GM23338 (cell line): ENCODE measurements around the gene FAM171A1. TPM values are rescaled to one million over a fixed set of nuclear protein-coding genes. Genes with fewer than 3 reads are reported as not detected.

Experiments
- ATAC-seq: fragments of 200-7000 bp; cut with Tn5 transposase; 3 replicates; pipeline ENCODE4 v1.9.1; 2020
- DNase-seq: peaks from one replicate; pipeline ENCODE4 v3.0.0-alpha.2; 2015; ENCODE audit warnings: low spot score
- H2AFZ ChIP-seq: fragments of 200-600 bp; sonication (generic); 2 replicates; pipeline ENCODE4 v1.8.0; 2016; ENCODE audit warnings: antibody characterized with exemption, mild to moderate bottlenecking, moderate library complexity
- H3F3A ChIP-seq: fragments of 200-600 bp; sonication (generic); replicated peaks from 2 replicates; pipeline ENCODE4 v1.8.0; 2017; ENCODE audit warnings: antibody characterized with exemption, mixed run types, low read depth
- H3K27ac ChIP-seq: fragments of 200-600 bp; sonication (generic); 2 replicates; pipeline ENCODE4 v1.6.1; 2016; ENCODE audit warnings: low read depth
- H3K27me3 ChIP-seq: fragments of 200-600 bp; sonication (generic); 2 replicates; pipeline ENCODE4 v1.8.0; 2016; ENCODE audit warnings: mild to moderate bottlenecking, mixed run types, moderate library complexity; ENCODE audit not compliant: insufficient read depth
- H3K36me3 ChIP-seq: fragments of 200-600 bp; sonication (generic); 2 replicates; pipeline ENCODE4 v1.8.0; 2016; ENCODE audit warnings: mild to moderate bottlenecking; ENCODE audit not compliant: insufficient read depth
- H3K4me1 ChIP-seq: fragments of 200-600 bp; sonication (generic); 2 replicates; pipeline ENCODE4 v1.8.0; 2016; ENCODE audit warnings: mild to moderate bottlenecking, moderate library complexity; ENCODE audit not compliant: insufficient read depth
- H3K4me2 ChIP-seq: fragments of 200-600 bp; sonication (generic); 2 replicates; pipeline ENCODE4 v1.7.1; 2017; ENCODE audit warnings: mixed run types
- H3K4me3 ChIP-seq: fragments of 200-600 bp; sonication (generic); 2 replicates; pipeline ENCODE4 v1.6.1; 2016; ENCODE audit warnings: mixed run types
- H3K79me2 ChIP-seq: fragments of 200-600 bp; sonication (generic); replicated peaks from 2 replicates; pipeline ENCODE4 v1.8.0; 2017; ENCODE audit warnings: mild to moderate bottlenecking; ENCODE audit not compliant: insufficient read depth
- H3K9me2 ChIP-seq: fragments of 200-600 bp; sonication (generic); 2 replicates; pipeline ENCODE4 v1.8.0; 2017; ENCODE audit not compliant: insufficient read depth
- H4K20me1 ChIP-seq: fragments of 200-600 bp; sonication (generic); replicated peaks from 2 replicates; pipeline ENCODE4 v1.8.0; 2017; ENCODE audit warnings: mild to moderate bottlenecking; ENCODE audit not compliant: insufficient read depth
- H3K27ac Mint-ChIP-seq: 2 replicates; pipeline ENCODE4 v1.8.0; 2020; ENCODE audit warnings: inconsistent platforms, mild to moderate bottlenecking, moderate library complexity, mixed read lengths
- H3K27me3 Mint-ChIP-seq: 3 replicates; pipeline ENCODE4 v1.8.0; 2022; ENCODE audit warnings: low read depth, mild to moderate bottlenecking, moderate library complexity, mixed read lengths, inconsistent platforms; ENCODE audit not compliant: insufficient read depth, poor library complexity
- H3K36me3 Mint-ChIP-seq: 3 replicates; pipeline ENCODE4 v1.8.0; 2021; ENCODE audit warnings: low read depth, mild to moderate bottlenecking, inconsistent platforms, moderate library complexity, mixed read lengths
- H3K4me1 Mint-ChIP-seq: 3 replicates; pipeline ENCODE4 v1.8.0; 2020; ENCODE audit warnings: mild to moderate bottlenecking, inconsistent platforms, mixed read lengths
- H3K4me3 Mint-ChIP-seq: 3 replicates; pipeline ENCODE4 v1.8.0; 2021; ENCODE audit warnings: moderate library complexity, mild to moderate bottlenecking, inconsistent platforms, mixed read lengths
- H3K9me3 Mint-ChIP-seq: 3 replicates; pipeline ENCODE4 v1.8.0; 2020; ENCODE audit warnings: moderate library complexity, mild to moderate bottlenecking, inconsistent platforms, mixed read lengths
- CREB1 ChIP-seq: fragments of 250-450 bp; sonication (Bioruptor Pico); IDR thresholded peaks from 2 replicates; pipeline ENCODE4 v1.5.0; 2020; ENCODE audit warnings: low read depth, mild to moderate bottlenecking, moderate library complexity
- ETS1 ChIP-seq: IDR thresholded peaks from 2 replicates; pipeline ENCODE4 v1.6.1; 2016; ENCODE audit warnings: antibody characterized with exemption
- EZH2 ChIP-seq: fragments of 200-600 bp; sonication (generic); IDR thresholded peaks from one replicate; pipeline ENCODE4 v1.8.0; 2017; ENCODE audit warnings: antibody characterized with exemption, mild to moderate bottlenecking, low read depth; ENCODE audit not compliant: unreplicated experiment
- EZH2phosphoT487 ChIP-seq: fragments of 200-600 bp; sonication (generic); IDR thresholded peaks from one replicate; pipeline ENCODE4 v1.8.1; 2018; ENCODE audit warnings: antibody characterized with exemption; ENCODE audit not compliant: unreplicated experiment
- JUNB ChIP-seq: IDR thresholded peaks from one replicate; pipeline ENCODE4 v1.6.1; 2016; ENCODE audit warnings: antibody characterized with exemption; ENCODE audit not compliant: unreplicated experiment
- POLR2AphosphoS5 ChIP-seq: IDR thresholded peaks from 2 replicates; pipeline ENCODE4 v1.6.1; 2016; ENCODE audit warnings: antibody characterized with exemption, low read depth
- ZNF331 ChIP-seq: fragments of 250-450 bp; sonication (Bioruptor Pico); IDR thresholded peaks from 2 replicates; pipeline ENCODE4 v1.5.0; 2020; ENCODE audit warnings: low read depth, mild to moderate bottlenecking, moderate library complexity
- ZNF462 ChIP-seq: fragments of 250-450 bp; sonication (Bioruptor Pico); IDR thresholded peaks from 2 replicates; pipeline ENCODE4 v1.5.0; 2020; ENCODE audit warnings: mild to moderate bottlenecking, moderate library complexity
- polyA plus RNA-seq: library from polyadenylated mRNA; unstranded; fragments of >200 nt; fragmentation: Nextera tagmentation; extraction: Ambion mirVana; gene quantifications from 2 replicates; pipeline ENCODE4 v1.2.1, GENCODE V29; 2016
- total RNA-seq: library from RNA; depleted of rRNA; stranded (reverse); fragments of >200 nt; shearing (Covaris generic); gene quantifications from 2 replicates; pipeline ENCODE4 v1.2.3, GENCODE V29; 2014
- TF ChIP-seq, protein P1 (sequence below), 2 experiments: fragments of 200-600 bp in 1 of 2; sonication (generic) in 1 of 2; conservative IDR thresholded peaks; 2 replicates each; pipeline versions ENCODE4 v1.5.1 to v1.6.1; 2016 to 2017; ENCODE audit warnings: antibody characterized with exemption in 2 of 2, low read depth in 2 of 2, mild to moderate bottlenecking in 2 of 2, moderate library complexity in 1 of 2

FAM171A1 gene
- total and polyA plus RNA-seq, 2 experiments from 2014 or later: 11.3 to 32.2 TPM

DNA sequence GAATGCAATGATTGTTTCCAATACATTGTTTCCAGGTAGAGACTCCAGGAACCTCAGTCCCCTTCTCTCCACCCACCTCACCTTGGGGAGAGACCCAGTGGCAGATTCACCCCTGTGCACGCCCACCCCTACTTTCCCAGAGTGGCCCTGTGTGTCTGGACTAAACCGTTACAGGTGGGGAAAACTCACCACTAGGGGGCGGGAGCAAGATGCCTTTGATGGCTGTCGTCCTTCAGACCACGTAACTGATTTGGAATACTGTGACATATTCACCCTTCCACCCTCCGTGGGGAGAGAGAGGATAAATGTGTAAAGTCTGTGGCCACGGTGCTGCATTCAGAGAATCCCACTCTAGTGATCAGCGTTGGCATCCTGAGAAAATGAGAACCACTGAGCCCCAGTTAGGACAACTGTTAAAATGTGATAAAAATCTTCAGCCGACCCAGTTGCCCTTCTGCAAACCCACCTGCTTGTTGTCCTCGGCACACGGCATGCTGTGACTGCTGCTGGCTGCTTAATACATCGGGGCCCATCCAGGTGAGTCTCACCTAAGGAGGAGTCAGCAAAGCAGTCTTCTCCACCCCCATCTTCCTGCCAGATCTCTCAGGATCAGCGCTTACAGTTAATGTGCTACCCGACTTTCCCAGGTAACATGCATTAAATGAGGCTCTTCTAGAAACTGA, 161.1 kb downstream of the FAM171A1 start:
- H3K27me3 Mint-ChIP-seq: no peaks in the 10 kb centered on the region
- Histone ChIP-seq H3K36me3 (no peaks in the 10 kb centered on the region), H4K20me1 (no peaks in the 10 kb centered on the region), H3K4me1 (no peaks in the 10 kb centered on the region), H3K79me2 (no peaks in the 10 kb centered on the region), H3K4me3 (no peak overlapping the region), H3K4me2 (0 out of 2 replicates have a peak overlapping the region, but pooled peaks have one; percentile 52), H3K27ac (peak overlapping the region; percentile 71), H3K27me3 (no peaks in the 10 kb centered on the region), H3F3A (peaks cover 6% of the 10 kb centered on the region; the same call in 1 of the 2 replicates), H3K9me2 (no peaks in the 10 kb centered on the region), H2AFZ (no peak overlapping the region)
- H3K9me3 Mint-ChIP-seq: no peaks in the 10 kb centered on the region
- DNase-seq (peak; percentile 95), ATAC-seq (peak; percentile 96)
- H3K27ac Mint-ChIP-seq: no peak overlapping the region
- H3K4me1 Mint-ChIP-seq: peaks cover 8% of the 10 kb centered on the region
- H3K4me3 Mint-ChIP-seq: no peak overlapping the region
- TF ChIP-seq, protein P1, sequence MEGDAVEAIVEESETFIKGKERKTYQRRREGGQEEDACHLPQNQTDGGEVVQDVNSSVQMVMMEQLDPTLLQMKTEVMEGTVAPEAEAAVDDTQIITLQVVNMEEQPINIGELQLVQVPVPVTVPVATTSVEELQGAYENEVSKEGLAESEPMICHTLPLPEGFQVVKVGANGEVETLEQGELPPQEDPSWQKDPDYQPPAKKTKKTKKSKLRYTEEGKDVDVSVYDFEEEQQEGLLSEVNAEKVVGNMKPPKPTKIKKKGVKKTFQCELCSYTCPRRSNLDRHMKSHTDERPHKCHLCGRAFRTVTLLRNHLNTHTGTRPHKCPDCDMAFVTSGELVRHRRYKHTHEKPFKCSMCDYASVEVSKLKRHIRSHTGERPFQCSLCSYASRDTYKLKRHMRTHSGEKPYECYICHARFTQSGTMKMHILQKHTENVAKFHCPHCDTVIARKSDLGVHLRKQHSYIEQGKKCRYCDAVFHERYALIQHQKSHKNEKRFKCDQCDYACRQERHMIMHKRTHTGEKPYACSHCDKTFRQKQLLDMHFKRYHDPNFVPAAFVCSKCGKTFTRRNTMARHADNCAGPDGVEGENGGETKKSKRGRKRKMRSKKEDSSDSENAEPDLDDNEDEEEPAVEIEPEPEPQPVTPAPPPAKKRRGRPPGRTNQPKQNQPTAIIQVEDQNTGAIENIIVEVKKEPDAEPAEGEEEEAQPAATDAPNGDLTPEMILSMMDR (conservative IDR thresholded peaks at IDR 0.05; ENCODE audit: low read depth in 2 of 2): peak; percentile 89 to 91
- TF ChIP-seq CREB1 (no peak), EZH2 (no peak), EZH2phosphoT487 (no peak), JUNB (no peak), ZNF331 (CRISPR knock-in tag) (no peak)
- peaks cover 17% of the 10 kb centered on the region for H3K36me3 Mint-ChIP-seq

DNA sequence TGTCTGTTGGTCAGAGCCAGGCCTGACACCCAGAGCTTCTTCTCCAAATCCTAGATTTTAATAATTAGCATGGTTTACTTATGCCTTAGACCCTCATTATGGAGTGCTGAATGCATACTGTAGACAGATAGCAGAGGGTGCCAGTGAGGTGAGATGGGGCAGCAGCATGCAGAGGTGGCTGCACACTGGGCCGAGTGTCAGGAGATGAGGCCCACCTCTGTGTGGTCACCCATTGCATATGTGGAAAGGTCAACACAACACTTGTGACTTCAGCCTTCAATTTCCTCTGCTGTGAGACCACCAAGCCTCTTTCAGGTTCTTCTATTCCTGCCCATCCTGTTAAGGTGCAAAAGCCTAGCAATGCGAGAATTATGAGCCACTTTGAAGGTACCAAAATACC, 162.9 kb downstream of the FAM171A1 start:
- Histone ChIP-seq H2AFZ (no peak overlapping the region), H4K20me1 (no peaks in the 10 kb centered on the region), H3K4me1 (no peaks in the 10 kb centered on the region), H3K4me2 (no peak overlapping the region), H3K9me2 (no peaks in the 10 kb centered on the region; the same call in 1 of the 2 replicates), H3K27ac (no peak overlapping the region), H3K4me3 (no peak overlapping the region), H3K79me2 (no peaks in the 10 kb centered on the region), H3K36me3 (no peaks in the 10 kb centered on the region), H3K27me3 (no peaks in the 10 kb centered on the region), H3F3A (peaks cover 6% of the 10 kb centered on the region; the same call in 1 of the 2 replicates)
- H3K36me3 Mint-ChIP-seq: peaks cover 7% of the 10 kb centered on the region
- no peaks in the 10 kb centered on the region for H3K27me3 Mint-ChIP-seq
- no peak overlapping the region for H3K27ac Mint-ChIP-seq
- ATAC-seq (no peak), DNase-seq (no peak)
- H3K9me3 Mint-ChIP-seq: no peaks in the 10 kb centered on the region
- H3K4me1 Mint-ChIP-seq: peaks cover 8% of the 10 kb centered on the region
- H3K4me3 Mint-ChIP-seq: no peak overlapping the region
- TF ChIP-seq ZNF462 (CRISPR knock-in tag) (no peak), ETS1 (no peak), EZH2 (no peak), POLR2AphosphoS5 (no peak)
